HG03565 (cell line): ENCODE data around the gene SEMA7A.
A peak's percentile ranks its signal among the peaks of the same experiment; 100 is the strongest.

Source experiments
- ATAC-seq: cut with Tn5 transposase; IDR thresholded peaks from one replicate; pipeline ENCODE4 v1.9.1; 2021; ENCODE audit warnings: mild to moderate bottlenecking, moderate library complexity; ENCODE audit not compliant: unreplicated experiment

SEMA7A gene

GRCh38 chr15:74451861-74452835 lies 18.4 kb upstream of the SEMA7A start:
- ATAC-seq = no peak

DNA sequence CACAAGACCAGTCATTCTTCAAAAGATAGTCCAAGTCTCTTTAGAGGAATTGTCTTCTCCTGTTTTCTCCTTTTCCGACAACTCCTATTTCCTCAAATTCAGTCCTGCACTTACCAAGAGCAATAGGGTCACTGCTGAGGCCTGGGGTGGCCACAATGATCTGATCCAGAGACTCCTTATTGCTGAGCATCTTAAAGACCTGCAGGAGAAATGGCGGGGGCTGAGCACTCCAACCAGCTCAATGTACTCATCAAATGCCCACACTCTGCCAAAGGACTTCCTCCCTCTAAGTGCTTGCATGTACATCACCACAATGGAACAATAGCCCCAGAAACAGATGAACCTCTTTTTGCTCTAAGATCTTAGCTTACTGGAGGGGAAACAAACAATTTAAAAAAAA lies 17.6 kb upstream of the SEMA7A start:
- no peak for ATAC-seq

- no peak for ATAC-seq
Measured at GRCh38 chr15:74449643-74450205, 16.0 kb upstream of the SEMA7A start.

DNA sequence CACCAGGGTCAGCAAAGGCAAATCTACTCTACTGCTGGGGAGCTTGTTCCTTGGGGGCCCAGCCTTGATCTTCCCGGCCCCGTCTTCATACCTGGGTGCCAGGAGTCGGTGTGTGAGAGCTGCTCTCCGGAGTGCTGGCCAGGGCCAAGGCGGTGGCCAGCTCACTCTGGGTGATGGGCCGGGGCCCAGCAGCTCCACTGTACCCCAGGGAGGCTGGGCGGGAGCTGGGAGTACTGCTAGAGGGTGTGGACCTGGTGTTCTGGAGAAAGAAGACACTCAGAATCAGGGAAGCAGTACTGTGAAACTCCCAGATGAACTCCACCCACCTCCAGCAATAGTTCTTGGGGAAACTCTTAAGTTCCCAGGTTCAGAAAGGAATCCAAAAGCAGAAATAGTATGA lies 15.3 kb upstream of the SEMA7A start:
- no peak for ATAC-seq

GRCh38 chr15:74445816-74446763 lies 12.3 kb upstream of the SEMA7A start:
- no peak for ATAC-seq

GRCh38 chr15:74444106-74445062 lies 10.6 kb upstream of the SEMA7A start:
- no peak for ATAC-seq

- no peak for ATAC-seq
Measured at GRCh38 chr15:74443100-74443909, 9.5 kb upstream of the SEMA7A start.

DNA sequence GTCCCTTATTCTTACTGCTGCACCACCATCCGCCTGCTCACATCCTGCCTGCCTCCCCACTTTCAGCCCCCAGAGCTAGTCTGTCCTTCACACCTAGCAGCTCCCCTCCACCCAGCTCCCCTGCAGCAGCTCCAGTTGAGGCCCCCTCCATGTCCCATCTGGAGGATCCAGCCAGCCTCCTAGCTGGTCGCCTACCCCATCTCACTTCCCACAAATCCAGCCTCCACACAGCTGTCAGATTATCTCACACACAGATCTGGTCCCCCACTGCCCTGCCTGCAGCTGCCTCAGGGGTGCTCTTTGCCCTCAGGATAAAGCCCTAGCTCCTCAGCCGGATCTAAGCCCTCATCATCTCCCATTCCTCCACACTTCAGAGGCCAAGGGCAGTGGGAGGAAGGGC lies 8.8 kb upstream of the SEMA7A start:
- ATAC-seq = no peak

DNA sequence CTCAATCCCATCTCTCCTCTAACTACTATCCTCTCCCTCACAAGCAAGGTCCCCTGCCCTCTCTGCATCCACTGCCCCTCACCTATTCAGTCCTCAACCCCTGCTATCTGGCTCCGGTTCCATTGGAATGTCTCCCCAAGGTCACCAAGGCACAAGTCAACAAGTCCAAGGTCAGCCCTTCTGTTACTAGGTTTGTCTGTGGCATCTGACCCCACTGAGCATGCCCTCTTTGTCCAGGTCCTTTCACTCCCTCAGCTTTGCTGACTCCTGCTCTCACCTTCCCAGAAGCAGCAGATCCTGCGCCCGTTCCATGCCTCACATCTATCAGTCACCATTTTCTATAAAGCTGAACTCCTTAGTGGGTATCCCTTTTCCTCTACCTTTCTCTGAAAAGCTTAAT lies 8.3 kb upstream of the SEMA7A start:
- no peak for ATAC-seq

GRCh38 chr15:74441248-74441941 lies 7.6 kb upstream of the SEMA7A start:
- no peak for ATAC-seq

- peak; percentile 48 for ATAC-seq
Measured at GRCh38 chr15:74438721-74439316, 5.1 kb upstream of the SEMA7A start.

GRCh38 chr15:74438206-74438605 lies 4.4 kb upstream of the SEMA7A start:
- no peak for ATAC-seq

GRCh38 chr15:74434263-74435136 lies 742 bp upstream of the SEMA7A start:
- ATAC-seq = no peak

- no peak for ATAC-seq
Measured at GRCh38 chr15:74432968-74433591, 678 bp downstream of the SEMA7A start.

DNA sequence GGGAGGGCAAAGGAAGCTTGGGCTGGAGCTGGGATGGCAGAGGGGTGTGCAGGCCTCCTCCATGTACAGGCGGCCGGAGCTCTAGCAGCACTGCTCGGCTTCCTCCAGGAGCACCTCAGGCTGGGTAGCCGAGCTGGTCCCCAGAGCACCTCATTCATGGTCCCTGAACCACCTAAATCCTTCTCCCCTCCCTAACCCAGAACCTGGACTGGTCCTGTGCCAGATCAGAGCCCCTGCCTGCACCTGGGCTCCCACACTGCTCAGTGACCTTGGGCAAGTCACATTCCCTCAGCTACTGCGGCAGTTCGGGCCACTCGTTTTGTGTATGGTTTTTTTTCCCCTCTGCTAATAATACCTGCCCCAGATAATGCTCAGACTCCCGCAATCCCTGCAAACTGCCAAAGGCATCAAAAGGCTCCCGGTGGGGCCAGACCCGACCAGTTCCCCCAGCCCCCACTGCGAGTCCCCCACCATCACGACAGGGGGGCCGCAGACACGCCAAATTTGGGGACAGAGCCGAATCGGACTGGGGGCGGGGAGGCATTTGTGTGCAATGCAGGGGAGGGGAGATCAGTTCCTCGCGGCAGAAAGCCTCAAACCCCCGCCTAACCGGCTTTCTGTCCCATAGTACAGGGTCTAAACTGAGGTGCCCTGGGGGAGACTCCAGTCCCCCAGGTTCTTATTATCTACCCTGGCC lies 1.3 kb downstream of the SEMA7A start:
- no peak for ATAC-seq

GRCh38 chr15:74431645-74432044 lies 2.1 kb downstream of the SEMA7A start:
- no peak for ATAC-seq
